GM23338 (cell line): Measurements from ENCODE around the gene KRTAP5-3.
"Not testable (repeated sequence)": the region's sequence is repeated elsewhere in the genome, so short reads cannot be mapped to it uniquely, and the experiment has no call there.

Experiments
- JUNB ChIP-seq: IDR thresholded peaks from one replicate; pipeline ENCODE4 v1.6.1; 2016; ENCODE audit warnings: antibody characterized with exemption; ENCODE audit not compliant: unreplicated experiment
- POLR2AphosphoS5 ChIP-seq: IDR thresholded peaks from 2 replicates; pipeline ENCODE4 v1.6.1; 2016; ENCODE audit warnings: antibody characterized with exemption, low read depth
- ZNF331 ChIP-seq: fragments of 250-450 bp; sonication (Bioruptor Pico); IDR thresholded peaks from 2 replicates; pipeline ENCODE4 v1.5.0; 2020; ENCODE audit warnings: low read depth, mild to moderate bottlenecking, moderate library complexity
- TF ChIP-seq, protein P1 (sequence below), 2 experiments: fragments of 200-600 bp in 1 of 2; sonication (generic) in 1 of 2; conservative IDR thresholded peaks; 2 replicates each; pipeline versions ENCODE4 v1.5.1 to v1.6.1; 2016 to 2017; ENCODE audit warnings: antibody characterized with exemption in 2 of 2, low read depth in 2 of 2, mild to moderate bottlenecking in 2 of 2, moderate library complexity in 1 of 2

DNA sequence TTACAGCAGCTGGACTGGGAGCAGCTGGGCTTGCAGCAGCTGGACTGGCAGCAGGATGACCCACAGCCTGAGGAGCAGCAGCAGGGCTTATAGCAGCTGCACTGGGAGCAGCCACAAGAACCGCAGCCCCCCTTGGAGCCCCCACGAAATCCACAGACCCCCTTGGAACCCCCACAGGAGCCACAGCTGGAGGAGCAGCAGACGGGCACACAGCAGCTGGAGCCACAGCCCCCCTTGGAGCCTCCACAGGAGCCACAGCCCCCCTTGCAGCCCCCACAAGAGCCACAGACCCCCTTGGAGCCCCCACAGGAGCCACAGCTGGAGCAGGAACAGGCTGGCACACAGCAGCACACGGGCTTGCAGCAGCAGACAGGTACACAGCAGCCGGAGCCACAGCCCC is 362 bp downstream of the KRTAP5-3 start:
- TF ChIP-seq, protein P1, sequence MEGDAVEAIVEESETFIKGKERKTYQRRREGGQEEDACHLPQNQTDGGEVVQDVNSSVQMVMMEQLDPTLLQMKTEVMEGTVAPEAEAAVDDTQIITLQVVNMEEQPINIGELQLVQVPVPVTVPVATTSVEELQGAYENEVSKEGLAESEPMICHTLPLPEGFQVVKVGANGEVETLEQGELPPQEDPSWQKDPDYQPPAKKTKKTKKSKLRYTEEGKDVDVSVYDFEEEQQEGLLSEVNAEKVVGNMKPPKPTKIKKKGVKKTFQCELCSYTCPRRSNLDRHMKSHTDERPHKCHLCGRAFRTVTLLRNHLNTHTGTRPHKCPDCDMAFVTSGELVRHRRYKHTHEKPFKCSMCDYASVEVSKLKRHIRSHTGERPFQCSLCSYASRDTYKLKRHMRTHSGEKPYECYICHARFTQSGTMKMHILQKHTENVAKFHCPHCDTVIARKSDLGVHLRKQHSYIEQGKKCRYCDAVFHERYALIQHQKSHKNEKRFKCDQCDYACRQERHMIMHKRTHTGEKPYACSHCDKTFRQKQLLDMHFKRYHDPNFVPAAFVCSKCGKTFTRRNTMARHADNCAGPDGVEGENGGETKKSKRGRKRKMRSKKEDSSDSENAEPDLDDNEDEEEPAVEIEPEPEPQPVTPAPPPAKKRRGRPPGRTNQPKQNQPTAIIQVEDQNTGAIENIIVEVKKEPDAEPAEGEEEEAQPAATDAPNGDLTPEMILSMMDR (conservative IDR thresholded peaks at IDR 0.05; ENCODE audit: low read depth in 2 of 2): not testable (repeated sequence)
- not testable (repeated sequence) for TF ChIP-seq POLR2AphosphoS5, JUNB, ZNF331
